Heart left ventricle (tissue), 13 donors: ENCODE results near the gene C1orf105.

ENCODE experiments used
- POLR2A ChIP-seq, 2 donors: fragments of 450-650 bp; IDR thresholded peaks; one replicate each; pipeline ENCODE4 v1.6.1; 2017; ENCODE audit warnings: antibody characterized with exemption in 2 of 2, mild to moderate bottlenecking in 2 of 2, moderate library complexity in 2 of 2
- TF ChIP-seq, protein P1 (sequence below), 12 donors: fragments of 200-600 bp; sonication (generic) in 4 of 12; IDR thresholded peaks; one replicate each; pipeline versions ENCODE4 v1.5.0 to v1.8.0; 2018 to 2022; ENCODE audit warnings: antibody characterized with exemption in 12 of 12, mild to moderate bottlenecking in 5 of 12
- donor health status: ischemic (EF 13 %, LVEDD 7.1; RV severe dilation, severe dysfunction).
- donor health status: DM: no; HTN: yes; CAD: no.
- donor health status: DM: no; HTN: no; CAD: no.
- donor health status: ischemic (EF 25% LVEDD 6.9; RV normal size, moderate dysfunction).
- donor health status: ischemic (EF 25% LVEDD 5.7; RV mildly dilated, moderate dysfunction).
- donor health status: ischemic (EF 35%, LVEDD 5.7; RV mildly dilated, moderate dysfunction).
- donor health status: nonischemic (EF 11% LVEDD 7.7; RV severe dilation, severe dysfunction).
- donor health status: DM: yes; HTN: yes; CAD: no.
- donor health status: PGD.
- donor health status: ischemic (EF 29% LVEDD 5.4; RV normal size, mild dysfunction).
- donor health status: nonischemic (EF 23%, LVEDD 6.1; RV moderate dilation, normal function).

GRCh38 chr1:172384656-172385055, 35.8 kb upstream of the C1orf105 start:
- TF ChIP-seq, protein P1, sequence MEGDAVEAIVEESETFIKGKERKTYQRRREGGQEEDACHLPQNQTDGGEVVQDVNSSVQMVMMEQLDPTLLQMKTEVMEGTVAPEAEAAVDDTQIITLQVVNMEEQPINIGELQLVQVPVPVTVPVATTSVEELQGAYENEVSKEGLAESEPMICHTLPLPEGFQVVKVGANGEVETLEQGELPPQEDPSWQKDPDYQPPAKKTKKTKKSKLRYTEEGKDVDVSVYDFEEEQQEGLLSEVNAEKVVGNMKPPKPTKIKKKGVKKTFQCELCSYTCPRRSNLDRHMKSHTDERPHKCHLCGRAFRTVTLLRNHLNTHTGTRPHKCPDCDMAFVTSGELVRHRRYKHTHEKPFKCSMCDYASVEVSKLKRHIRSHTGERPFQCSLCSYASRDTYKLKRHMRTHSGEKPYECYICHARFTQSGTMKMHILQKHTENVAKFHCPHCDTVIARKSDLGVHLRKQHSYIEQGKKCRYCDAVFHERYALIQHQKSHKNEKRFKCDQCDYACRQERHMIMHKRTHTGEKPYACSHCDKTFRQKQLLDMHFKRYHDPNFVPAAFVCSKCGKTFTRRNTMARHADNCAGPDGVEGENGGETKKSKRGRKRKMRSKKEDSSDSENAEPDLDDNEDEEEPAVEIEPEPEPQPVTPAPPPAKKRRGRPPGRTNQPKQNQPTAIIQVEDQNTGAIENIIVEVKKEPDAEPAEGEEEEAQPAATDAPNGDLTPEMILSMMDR (IDR thresholded peaks at IDR 0.05) = no peak
- TF ChIP-seq POLR2A (IDR thresholded peaks at IDR 0.05) = no peak
